Breast epithelium (tissue), 3 donors: Measurements from ENCODE around the gene EXOSC5.

ENCODE experiments used
- CTCF ChIP-seq, 3 donors: fragments of 450-650 bp; IDR thresholded peaks; one replicate each; pipeline ENCODE4 v1.5.1; 2016 to 2017; ENCODE audit warnings: antibody characterized with exemption in 3 of 3, mild to moderate bottlenecking in 3 of 3, moderate library complexity in 3 of 3
- POLR2AphosphoS5 ChIP-seq, 3 donors: sonication (generic); formaldehyde crosslinking; IDR thresholded peaks; one replicate each; pipeline ENCODE4 v1.6.1; 2017; ENCODE audit warnings: antibody characterized with exemption in 3 of 3

- no peak for TF ChIP-seq CTCF (IDR thresholded peaks at IDR 0.05)
- no peak for TF ChIP-seq POLR2AphosphoS5 (IDR thresholded peaks at IDR 0.05)
Observed at GRCh38 chr19:41424335-41425173, 27.4 kb upstream of the EXOSC5 start.
